ENCODE results near the gene RAP2B.

- TF ChIP-seq POLR2A (IDR thresholded peaks at IDR 0.05; ENCODE audit: low read depth, low read length) (no peak), TAF1 (IDR thresholded peaks at IDR 0.05; ENCODE audit: borderline replicate concordance, low read depth, low read length) (no peak)
Observed at GRCh38 chr3:153158189-153158588, 3.8 kb upstream of the RAP2B start.
